IMR-90 (cell line): ENCODE measurements around the gene KCMF1. TPM values are rescaled to one million over a fixed set of nuclear protein-coding genes. Genes with fewer than 3 reads are reported as not detected.

Source experiments
- ATAC-seq: fragments of 200-7000 bp; cut with Tn5 transposase; 2 replicates; pipeline ENCODE4 v1.9.1; 2020; ENCODE audit warnings: low read depth, mild to moderate bottlenecking, moderate library complexity
- BruUV-seq: library from RNA; stranded (reverse); fragments of 400-500 nt; replicated peaks from 2 replicates; lab custom pipeline; 2021; lab: Mats Ljungman, UMichigan
- CTCF ChIA-PET: fragments of 300-600 bp; formaldehyde crosslinking; extraction: SDS; loops from one replicate; lab custom pipeline; 2021; ENCODE audit warnings: antibody characterized with exemption; lab: Yijun Ruan, JAX
- POLR2A ChIA-PET: fragments of 300-600 bp; sonication (Branson Sonifier 250); formaldehyde crosslinking; loops from one replicate; lab custom pipeline; 2022; ENCODE audit warnings: antibody characterized with exemption; ENCODE audit not compliant: unreplicated experiment; lab: Charles Lee
- DNase-seq: peaks from one replicate; pipeline ENCODE4 v3.0.0; 2013
- H2AFZ ChIP-seq: replicated peaks from 2 replicates; pipeline ENCODE3; 2013; ENCODE audit warnings: low read length, mild to moderate bottlenecking; ENCODE audit not compliant: poor library complexity
- H2AK5ac ChIP-seq: 2 replicates; pipeline ENCODE4 v1.6.1; 2013; ENCODE audit warnings: low read depth, low read length, inconsistent platforms
- H2AK9ac ChIP-seq: replicated peaks from 2 replicates; pipeline ENCODE3; 2013; ENCODE audit warnings: mild to moderate bottlenecking, low read depth, low read length, moderate library complexity; ENCODE audit not compliant: poor library complexity
- H2BK120ac ChIP-seq: 2 replicates; pipeline ENCODE4 v1.6.1; 2013; ENCODE audit warnings: low read depth, low read length, inconsistent platforms
- H2BK15ac ChIP-seq: 3 replicates; pipeline ENCODE4 v1.6.1; 2013; ENCODE audit warnings: low read depth, low read length, inconsistent platforms
- H2BK20ac ChIP-seq: 2 replicates; pipeline ENCODE4 v1.6.1; 2013; ENCODE audit warnings: low read depth, mild to moderate bottlenecking, inconsistent platforms, low read length, moderate library complexity
- H2BK5ac ChIP-seq: 2 replicates; pipeline ENCODE4 v1.6.1; 2013; ENCODE audit warnings: mild to moderate bottlenecking, low read depth, low read length, inconsistent platforms; ENCODE audit not compliant: poor library complexity, severe bottlenecking
- H3K14ac ChIP-seq: replicated peaks from 2 replicates; pipeline ENCODE4 v1.6.1; 2013; ENCODE audit warnings: low read depth, low read length, inconsistent platforms
- H3K18ac ChIP-seq: 2 replicates; pipeline ENCODE4 v1.6.1; 2013; ENCODE audit warnings: low read depth, low read length, control low read depth
- H3K23ac ChIP-seq: 2 replicates; pipeline ENCODE4 v1.6.1; 2013; ENCODE audit warnings: low read depth, low read length, inconsistent platforms
- H3K27ac ChIP-seq: 2 replicates; pipeline ENCODE4 v1.5.1; 2013; ENCODE audit warnings: mild to moderate bottlenecking, control low read depth, low read length; ENCODE audit not compliant: insufficient read depth
- H3K27me3 ChIP-seq: 2 replicates; pipeline ENCODE4 v1.6.1; 2013; ENCODE audit warnings: low read length; ENCODE audit not compliant: control insufficient read depth, insufficient read depth
- H3K36me3 ChIP-seq: 2 replicates; pipeline ENCODE4 v1.6.1; 2013; ENCODE audit warnings: low read length, mixed read lengths; ENCODE audit not compliant: control insufficient read depth, insufficient read depth
- H3K4ac ChIP-seq: 2 replicates; pipeline ENCODE4 v1.6.1; 2013; ENCODE audit warnings: low read depth, low read length, inconsistent platforms
- H3K4me1 ChIP-seq: 2 replicates; pipeline ENCODE4 v1.6.1; 2013; ENCODE audit warnings: low read length, mixed read lengths; ENCODE audit not compliant: control insufficient read depth, insufficient read depth
- H3K4me2 ChIP-seq: 2 replicates; pipeline ENCODE4 v1.6.1; 2013; ENCODE audit warnings: low read depth, mild to moderate bottlenecking, control low read depth, low read length, moderate library complexity
- H3K4me3 ChIP-seq: 2 replicates; pipeline ENCODE4 v1.5.1; 2013; ENCODE audit warnings: low read depth, mild to moderate bottlenecking, control low read depth, low read length, moderate library complexity; ENCODE audit not compliant: insufficient read depth
- H3K56ac ChIP-seq: 2 replicates; pipeline ENCODE4 v1.6.1; 2013; ENCODE audit warnings: low read length, inconsistent platforms; ENCODE audit not compliant: insufficient read depth; ENCODE audit errors: extremely low read depth
- H3K79me1 ChIP-seq, 2 experiments: 2 replicates each; pipeline ENCODE4 v1.6.1; 2013; ENCODE audit warnings: low read length in 2 of 2, inconsistent platforms in 1 of 2, low read depth in 1 of 2
- H3K9ac ChIP-seq: 2 replicates; pipeline ENCODE4 v1.6.1; 2013; ENCODE audit warnings: low read depth, low read length, control low read depth
- H3K9me1 ChIP-seq: 2 replicates; pipeline ENCODE4 v1.6.1; 2013; ENCODE audit warnings: low read length, inconsistent platforms; ENCODE audit not compliant: insufficient read depth
- H3K9me3 ChIP-seq: 2 replicates; pipeline ENCODE4 v1.6.1; 2013; ENCODE audit warnings: low read length; ENCODE audit not compliant: control insufficient read depth, insufficient read depth
- H4K20me1 ChIP-seq: 2 replicates; pipeline ENCODE4 v1.6.1; 2013; ENCODE audit warnings: low read length, inconsistent platforms; ENCODE audit not compliant: insufficient read depth
- H4K5ac ChIP-seq: 2 replicates; pipeline ENCODE4 v1.6.1; 2013; ENCODE audit warnings: mild to moderate bottlenecking, low read depth, low read length, control low read depth
- H4K8ac ChIP-seq, 2 experiments: 2 replicates each; pipeline ENCODE4 v1.6.1; 2013; ENCODE audit warnings: low read depth in 2 of 2, low read length in 2 of 2, control low read depth in 1 of 2, inconsistent platforms in 1 of 2
- H4K91ac ChIP-seq: 2 replicates; pipeline ENCODE4 v1.6.1; 2013; ENCODE audit warnings: low read depth, low read length, inconsistent platforms; ENCODE audit not compliant: insufficient read depth
- BHLHE40 ChIP-seq: fragments of 150-350 bp; IDR thresholded peaks from 2 replicates; pipeline ENCODE4 v1.6.1; 2016; ENCODE audit warnings: mild to moderate bottlenecking, low read depth, low read length
- CEBPB ChIP-seq: IDR thresholded peaks from 2 replicates; pipeline ENCODE4 v1.6.1; 2012; ENCODE audit warnings: low read depth, low read length, improper control_type of control experiment
- CHD1 ChIP-seq: IDR thresholded peaks from 2 replicates; pipeline ENCODE4 v1.6.1; 2012; ENCODE audit warnings: low read depth, low read length, improper control_type of control experiment
- CTCF ChIP-seq: conservative IDR thresholded peaks from 2 replicates; pipeline ENCODE4 v1.5.1; 2012; ENCODE audit warnings: mild to moderate bottlenecking, low read depth, low read length, improper control_type of control experiment
- FOS ChIP-seq: fragments of 150-350 bp; IDR thresholded peaks from 2 replicates; pipeline ENCODE4 v1.6.1; 2016; ENCODE audit warnings: low read depth, low read length
- MAFK ChIP-seq: IDR thresholded peaks from 2 replicates; pipeline ENCODE4 v1.6.1; 2012; ENCODE audit warnings: low read depth, low read length, improper control_type of control experiment
- MAZ ChIP-seq: IDR thresholded peaks from 2 replicates; pipeline ENCODE4 v1.6.1; 2012; ENCODE audit warnings: low read depth, mild to moderate bottlenecking, low read length, improper control_type of control experiment, moderate library complexity, borderline replicate concordance
- MXI1 ChIP-seq: IDR thresholded peaks from 2 replicates; pipeline ENCODE4 v1.6.1; 2012; ENCODE audit warnings: low read depth, mild to moderate bottlenecking, low read length, moderate library complexity, borderline replicate concordance
- POLR2A ChIP-seq: IDR thresholded peaks from 2 replicates; pipeline ENCODE4 v1.6.1; 2012; ENCODE audit warnings: mild to moderate bottlenecking, low read depth, low read length
- RAD21 ChIP-seq: IDR thresholded peaks from 2 replicates; pipeline ENCODE4 v1.6.1; 2012; ENCODE audit warnings: low read length, improper control_type of control experiment
- RCOR1 ChIP-seq: IDR thresholded peaks from 2 replicates; pipeline ENCODE4 v1.6.1; 2012; ENCODE audit warnings: mild to moderate bottlenecking, low read length, improper control_type of control experiment; ENCODE audit not compliant: insufficient replicate concordance
- RFX5 ChIP-seq: IDR thresholded peaks from 2 replicates; pipeline ENCODE4 v1.8.0; 2012; ENCODE audit warnings: low read depth, mild to moderate bottlenecking, low read length, moderate library complexity
- SMC3 ChIP-seq: fragments of 150-350 bp; IDR thresholded peaks from 2 replicates; pipeline ENCODE4 v1.6.1; 2016; ENCODE audit warnings: low read depth, mild to moderate bottlenecking, antibody characterized with exemption, low read length, moderate library complexity
- WGBS, 2 experiments: methylation state at CpG; one replicate each; pipeline versions ENCODE4 v1.1.5 to v1.1.7; 2013; ENCODE audit warnings: missing lambda C conversion rate in 2 of 2; ENCODE audit not compliant: insufficient read length in 1 of 2; ENCODE audit errors: extremely low coverage in 2 of 2; 5-methylcytosine and 5-hydroxymethylcytosine counted together
- dilution Hi-C: fragments of 300-500 bp; cut with HindIII; formaldehyde crosslinking; loops from one replicate; pipeline ENCODE4 v1.14.3; 2018; ENCODE audit warnings: low sequenced_read_pairs; ENCODE audit not compliant: unreplicated experiment
- in situ Hi-C: fragments of 300-500 bp; cut with MboI; formaldehyde crosslinking; loops from 3 replicates; pipeline ENCODE4 v1.14.3; 2019; ENCODE audit warnings: low sequenced_read_pairs, inconsistent platforms, mixed read lengths
- intact Hi-C: fragments of 100-400 bp; cut with micrococcal nuclease; formaldehyde crosslinking; loops from 2 replicates; pipeline ENCODE4 v1.10.0; 2022
- polyA plus RNA-seq, 3 experiments: library from polyadenylated mRNA; depleted of rRNA; stranded (reverse); fragments of >200 nt; gene quantifications; 2 replicates each; pipeline ENCODE4 v1.2.3, GENCODE V29; 2012; ENCODE audit warnings: low replicate concordance in 1 of 3
- total RNA-seq: library from RNA; depleted of rRNA; stranded (reverse); fragments of >200 nt; gene quantifications from 2 replicates; pipeline ENCODE4 v1.2.3, GENCODE V29; 2012
- TF ChIP-seq, protein P1 (sequence below): fragments of 150-350 bp; IDR thresholded peaks from 2 replicates; pipeline ENCODE4 v1.6.1; 2016; ENCODE audit warnings: low read depth, mild to moderate bottlenecking, low read length, moderate library complexity, borderline replicate concordance
- TF ChIP-seq, protein P2 (sequence below): fragments of 150-350 bp; IDR thresholded peaks from 2 replicates; pipeline ENCODE4 v1.6.1; 2017; ENCODE audit warnings: mild to moderate bottlenecking, antibody characterized with exemption, low read length, low read depth

Gene KCMF1
- total and polyA plus RNA-seq, 2 of the 4 experiments (the other 2 are of a cell fraction) = 49.9 to 108 TPM

- Histone ChIP-seq H3K27me3 (peaks cover 6% of the 10 kb centered on the region; the same call in 1 of the 2 replicates), H3K18ac (no peak overlapping the region), H2BK120ac (no peak overlapping the region), H3K4me2 (no peak overlapping the region), H2AK5ac (no peak overlapping the region), H3K56ac (no peak overlapping the region), H3K27ac (no peak overlapping the region), H2AK9ac (no peak overlapping the region), H3K4me3 (no peak overlapping the region), H4K8ac (no peak overlapping the region), H2BK20ac (no peak overlapping the region), H4K20me1 (no peaks in the 10 kb centered on the region), H3K4ac (no peak overlapping the region), H4K5ac (no peak overlapping the region), H3K14ac (no peak overlapping the region), H4K91ac (no peak overlapping the region), H3K9me1 (no peaks in the 10 kb centered on the region), H3K36me3 (no peaks in the 10 kb centered on the region), H3K79me1 (no peaks in the 10 kb centered on the region), H2AFZ (no peak overlapping the region), H2BK15ac (no peak overlapping the region), H3K9ac (no peak overlapping the region), H3K9me3 (no peaks in the 10 kb centered on the region), H3K23ac (no peak overlapping the region), H2BK5ac (no peak overlapping the region), H3K4me1 (no peaks in the 10 kb centered on the region)
- dilution Hi-C loops (no loop called here), intact Hi-C loops (loop anchor here (10.0 kb wide), 1 partner anchor 469 kb away; the partner anchor contains the start of gene MAT2A), in situ Hi-C loops (loop anchor here (5.0 to 10.0 kb wide), 2 partner anchors 221 to 489 kb away; no protein-coding TSS in a partner anchor)
- DNase-seq = no peak
- ATAC-seq = no peak
- WGBS, 2 experiments = 60% methylated on average over 1 of the region's 11 CpGs; no CpG with 5 or more reads in 1 of the 2 experiments
- BruUV-seq = no TSS peak
- CTCF ChIA-PET = interaction anchor here (0.5 to 2.4 kb wide), 15 partner anchors 9 to 484 kb away, joined by 3 to 17 read pairs (median 6); partner anchors contain the start of gene TCF7L1
- POLR2A ChIA-PET = no interaction called here
- no peak for TF ChIP-seq POLR2A
- no peak for TF ChIP-seq MXI1
- TF ChIP-seq CTCF = no peak
- TF ChIP-seq CHD1 = no peak
- TF ChIP-seq MAZ = no peak
- TF ChIP-seq, protein P1, sequence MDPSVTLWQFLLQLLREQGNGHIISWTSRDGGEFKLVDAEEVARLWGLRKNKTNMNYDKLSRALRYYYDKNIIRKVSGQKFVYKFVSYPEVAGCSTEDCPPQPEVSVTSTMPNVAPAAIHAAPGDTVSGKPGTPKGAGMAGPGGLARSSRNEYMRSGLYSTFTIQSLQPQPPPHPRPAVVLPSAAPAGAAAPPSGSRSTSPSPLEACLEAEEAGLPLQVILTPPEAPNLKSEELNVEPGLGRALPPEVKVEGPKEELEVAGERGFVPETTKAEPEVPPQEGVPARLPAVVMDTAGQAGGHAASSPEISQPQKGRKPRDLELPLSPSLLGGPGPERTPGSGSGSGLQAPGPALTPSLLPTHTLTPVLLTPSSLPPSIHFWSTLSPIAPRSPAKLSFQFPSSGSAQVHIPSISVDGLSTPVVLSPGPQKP = no peak
- no peak for TF ChIP-seq CEBPB
- TF ChIP-seq BHLHE40 = no peak
- no peak for TF ChIP-seq RFX5
- no peak for TF ChIP-seq RAD21
- TF ChIP-seq RCOR1 = no peak
- no peak for TF ChIP-seq MAFK
- no peak for TF ChIP-seq SMC3
- no peak for TF ChIP-seq FOS
- TF ChIP-seq, protein P2, sequence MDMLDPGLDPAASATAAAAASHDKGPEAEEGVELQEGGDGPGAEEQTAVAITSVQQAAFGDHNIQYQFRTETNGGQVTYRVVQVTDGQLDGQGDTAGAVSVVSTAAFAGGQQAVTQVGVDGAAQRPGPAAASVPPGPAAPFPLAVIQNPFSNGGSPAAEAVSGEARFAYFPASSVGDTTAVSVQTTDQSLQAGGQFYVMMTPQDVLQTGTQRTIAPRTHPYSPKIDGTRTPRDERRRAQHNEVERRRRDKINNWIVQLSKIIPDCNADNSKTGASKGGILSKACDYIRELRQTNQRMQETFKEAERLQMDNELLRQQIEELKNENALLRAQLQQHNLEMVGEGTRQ = no peak
Observed at GRCh38 chr2:85066006-85066740, 95.2 kb downstream of the KCMF1 start.
